ENCODE measurements around the gene POLR2J. TPM values are rescaled to one million over a fixed set of nuclear protein-coding genes. Genes with fewer than 3 reads are reported as not detected.

Gene POLR2J
- total RNA-seq, 1 donor from 2014 or later, result 36.2 TPM

GRCh38 chr7:102445674-102446071 is 33.0 kb downstream of the POLR2J start:
- TF ChIP-seq CTCF (IDR thresholded peaks at IDR 0.05; ENCODE audit: insufficient read depth, low read length, poor library complexity, severe bottlenecking), result no peak
- H3K4me3 ChIP-seq (ENCODE audit: low read depth, low read length), result no peak overlapping the region
- DNase-seq (ENCODE audit: low read depth), result no peak
- H3K27me3 ChIP-seq (ENCODE audit: control insufficient read depth, insufficient read depth, low read length), result no peaks in the 10 kb centered on the region
- H3K36me3 ChIP-seq (ENCODE audit: control insufficient read depth, insufficient read depth, low read length), result peaks cover 2% of the 10 kb centered on the region

GRCh38 chr7:102444961-102445673 is 33.6 kb downstream of the POLR2J start:
- H3K27me3 ChIP-seq (ENCODE audit: control insufficient read depth, insufficient read depth, low read length), result no peaks in the 10 kb centered on the region
- H3K36me3 ChIP-seq (ENCODE audit: control insufficient read depth, insufficient read depth, low read length), result peaks cover 2% of the 10 kb centered on the region
- no peak overlapping the region for H3K4me3 ChIP-seq (ENCODE audit: low read depth, low read length)
- DNase-seq (ENCODE audit: low read depth), result no peak
- TF ChIP-seq CTCF (IDR thresholded peaks at IDR 0.05; ENCODE audit: insufficient read depth, low read length, poor library complexity, severe bottlenecking), result no peak

GRCh38 chr7:102439963-102440795 is 38.5 kb downstream of the POLR2J start:
- Histone ChIP-seq H3K27me3 (ENCODE audit: control insufficient read depth, insufficient read depth, low read length) (no peaks in the 10 kb centered on the region), H3K36me3 (ENCODE audit: control insufficient read depth, insufficient read depth, low read length) (no peaks in the 10 kb centered on the region), H3K4me3 (ENCODE audit: low read depth, low read length) (no peak overlapping the region)
- no peak for TF ChIP-seq CTCF (IDR thresholded peaks at IDR 0.05; ENCODE audit: insufficient read depth, low read length, poor library complexity, severe bottlenecking)
- DNase-seq (ENCODE audit: low read depth), result peak; percentile 54

GRCh38 chr7:102436118-102436517 is 42.6 kb downstream of the POLR2J start:
- Histone ChIP-seq H3K36me3 (ENCODE audit: control insufficient read depth, insufficient read depth, low read length) (no peaks in the 10 kb centered on the region), H3K27me3 (ENCODE audit: control insufficient read depth, insufficient read depth, low read length) (no peaks in the 10 kb centered on the region), H3K4me3 (ENCODE audit: low read depth, low read length) (no peak overlapping the region)
- TF ChIP-seq CTCF (IDR thresholded peaks at IDR 0.05; ENCODE audit: insufficient read depth, low read length, poor library complexity, severe bottlenecking), result no peak
- DNase-seq (ENCODE audit: low read depth), result no peak

GRCh38 chr7:102434039-102434486 is 44.7 kb downstream of the POLR2J start:
- no peak for TF ChIP-seq CTCF (IDR thresholded peaks at IDR 0.05; ENCODE audit: insufficient read depth, low read length, poor library complexity, severe bottlenecking)
- Histone ChIP-seq H3K36me3 (ENCODE audit: control insufficient read depth, insufficient read depth, low read length) (no peaks in the 10 kb centered on the region), H3K4me3 (ENCODE audit: low read depth, low read length) (peak overlapping the region; percentile 94), H3K27me3 (ENCODE audit: control insufficient read depth, insufficient read depth, low read length) (no peaks in the 10 kb centered on the region)
- DNase-seq (ENCODE audit: low read depth), result no peak

All from kidney epithelial cell (primary cell).